Epithelial cell of esophagus (primary cell): Measurements from ENCODE around the gene BDKRB1.

Experiments
- DNase-seq: peaks from one replicate; pipeline ENCODE4 v3.0.0; 2010; ENCODE audit warnings: low read depth
- H3K4me3 ChIP-seq: 2 replicates; pipeline ENCODE4 v1.5.1; 2011; ENCODE audit warnings: mild to moderate bottlenecking, low read length, control low read depth
- CTCF ChIP-seq: IDR thresholded peaks from 2 replicates; pipeline ENCODE4 v1.5.1; 2011; ENCODE audit warnings: low read depth, mild to moderate bottlenecking, low read length, control low read depth, inconsistent platforms; ENCODE audit not compliant: insufficient read depth; ENCODE audit errors: missing control alignments

Gene BDKRB1

GRCh38 chr14:96274122-96274521 lies 18.1 kb downstream of the BDKRB1 start:
- no peak for TF ChIP-seq CTCF
- no peak for DNase-seq

GRCh38 chr14:96274543-96274942 lies 18.5 kb downstream of the BDKRB1 start:
- no peak for TF ChIP-seq CTCF
- DNase-seq: no peak

More at GRCh38 chr14:96274122-96274521, 18.1 kb downstream of the BDKRB1 start:
- no peak overlapping the region for H3K4me3 ChIP-seq

DNA sequence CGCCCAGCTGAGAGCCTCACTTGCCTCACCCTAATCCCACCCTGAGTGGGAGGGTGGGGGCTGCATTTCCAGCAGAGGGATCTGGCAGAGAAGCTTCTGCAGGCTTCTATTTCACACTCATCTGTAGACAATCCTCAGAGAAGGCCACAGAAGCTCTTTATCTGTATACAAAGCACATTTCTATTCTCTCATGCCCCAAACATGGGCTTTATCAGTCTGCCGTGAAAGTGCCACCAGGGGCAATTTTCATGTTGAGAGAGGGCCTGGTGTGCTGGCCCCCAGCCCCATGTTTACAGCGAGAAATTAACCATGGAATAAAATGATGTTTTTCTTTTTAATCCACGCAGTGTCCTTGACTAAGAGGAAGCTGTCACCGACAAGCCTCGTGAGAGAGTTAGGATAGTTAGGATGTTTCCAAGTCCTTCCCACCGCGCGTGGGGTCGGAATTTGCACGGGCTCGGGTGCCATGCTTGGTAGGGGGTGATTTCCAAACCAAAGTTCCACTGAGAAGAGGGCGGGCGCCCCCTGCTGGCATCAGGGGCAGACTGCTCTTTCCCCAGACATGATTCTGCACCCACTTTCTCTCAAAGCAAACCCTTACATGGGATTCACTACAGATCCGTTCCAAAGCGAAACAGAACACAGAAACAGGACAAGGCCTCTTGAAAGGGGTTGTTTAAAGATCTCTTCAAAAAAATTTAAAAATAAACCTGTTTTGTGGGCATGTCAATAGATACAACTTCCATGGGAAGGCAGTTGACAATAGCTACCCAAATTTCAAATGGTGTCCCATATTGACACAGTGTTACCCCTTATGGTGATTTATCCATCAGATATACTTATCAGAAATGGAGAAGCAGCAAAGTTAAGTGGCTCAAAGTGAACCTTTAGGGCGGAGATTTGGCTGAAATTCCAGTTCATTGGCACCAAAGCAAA lies 19.4 kb downstream of the BDKRB1 start:
- no peak overlapping the region for H3K4me3 ChIP-seq
- DNase-seq: peak; percentile 64
- TF ChIP-seq CTCF: peak; percentile 98

More at GRCh38 chr14:96274543-96274942, 18.5 kb downstream of the BDKRB1 start:
- H3K4me3 ChIP-seq: no peak overlapping the region

GRCh38 chr14:96277890-96278289 lies 21.9 kb downstream of the BDKRB1 start:
- TF ChIP-seq CTCF: no peak
- H3K4me3 ChIP-seq: no peak overlapping the region
- no peak for DNase-seq

DNA sequence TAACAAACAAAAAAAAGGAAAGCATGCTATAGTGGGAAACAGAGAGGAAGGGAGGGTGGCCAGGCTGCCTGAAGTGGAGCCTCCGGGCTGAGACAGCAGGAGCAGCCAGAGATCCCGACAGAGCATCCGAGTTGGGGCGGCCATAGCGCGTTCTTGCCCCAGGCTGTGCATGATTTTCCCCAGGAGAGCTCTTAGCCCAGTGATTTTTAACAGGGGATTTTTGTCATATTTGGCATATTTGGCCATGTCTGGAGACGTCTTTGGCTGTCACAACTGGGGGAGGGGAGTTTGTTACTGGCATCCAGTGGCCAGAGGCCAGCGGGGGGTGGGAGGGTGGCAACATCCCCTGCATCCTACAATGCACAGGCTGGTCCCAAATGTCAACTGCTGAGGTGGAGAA lies 23.6 kb downstream of the BDKRB1 start:
- H3K4me3 ChIP-seq: no peak overlapping the region
- TF ChIP-seq CTCF: no peak
- DNase-seq: no peak

GRCh38 chr14:96280104-96280503 lies 24.1 kb downstream of the BDKRB1 start:
- no peak for DNase-seq
- H3K4me3 ChIP-seq: no peak overlapping the region
- TF ChIP-seq CTCF: no peak
